DND-41 (cell line): ENCODE data around the gene TXNL4B.

ENCODE experiments used
- ATAC-seq: fragments of 200-7000 bp; cut with Tn5 transposase; 3 replicates; pipeline ENCODE4 v1.9.1; 2021; ENCODE audit warnings: low read depth; ENCODE audit not compliant: insufficient read depth
- DNase-seq: peaks from one replicate; pipeline ENCODE4 v3.0.0-alpha.2; 2020
- H2AFZ ChIP-seq: 2 replicates; pipeline ENCODE4 v1.6.0; 2012; ENCODE audit warnings: low read depth, low read length
- H3K27ac ChIP-seq: 2 replicates; pipeline ENCODE4 v1.5.1; 2012; ENCODE audit warnings: low read length, inconsistent platforms
- H3K27me3 ChIP-seq: fragments of 200-600 bp; sonication (generic); 2 replicates; pipeline ENCODE4 v1.6.0; 2012; ENCODE audit warnings: low read length, mild to moderate bottlenecking, inconsistent platforms; ENCODE audit not compliant: insufficient read depth, poor library complexity
- H3K36me3 ChIP-seq: 2 replicates; pipeline ENCODE4 v1.5.1; 2012; ENCODE audit warnings: low read length, inconsistent platforms; ENCODE audit not compliant: insufficient read depth
- H3K4me1 ChIP-seq: 2 replicates; pipeline ENCODE4 v1.5.1; 2012; ENCODE audit warnings: mild to moderate bottlenecking, low read length; ENCODE audit not compliant: insufficient read depth
- H3K4me2 ChIP-seq: 2 replicates; pipeline ENCODE4 v1.6.0; 2012; ENCODE audit warnings: mild to moderate bottlenecking, moderate library complexity, low read length, inconsistent platforms; ENCODE audit not compliant: insufficient read depth
- H3K4me3 ChIP-seq, 2 experiments: fragments of 200-600 bp in 1 of 2; shearing (Covaris generic) in 1 of 2; 2 replicates each; pipeline ENCODE4 v1.5.1; 2012 to 2016; ENCODE audit warnings: inconsistent platforms in 2 of 2, low read length in 2 of 2, mild to moderate bottlenecking in 2 of 2, low read depth in 1 of 2, moderate library complexity in 1 of 2
- H3K79me2 ChIP-seq: 2 replicates; pipeline ENCODE4 v1.6.0; 2012; ENCODE audit warnings: low read length, inconsistent platforms; ENCODE audit not compliant: insufficient read depth
- H3K9ac ChIP-seq: 2 replicates; pipeline ENCODE4 v1.6.0; 2012; ENCODE audit warnings: low read depth, mild to moderate bottlenecking, inconsistent platforms, low read length, moderate library complexity
- H3K9me3 ChIP-seq: 2 replicates; pipeline ENCODE4 v1.5.1; 2012; ENCODE audit warnings: low read length, moderate library complexity, mild to moderate bottlenecking, inconsistent platforms; ENCODE audit not compliant: insufficient read depth, severe bottlenecking
- H4K20me1 ChIP-seq: 2 replicates; pipeline ENCODE4 v1.6.0; 2012; ENCODE audit warnings: low read length; ENCODE audit not compliant: insufficient read depth
- CTCF ChIP-seq: IDR thresholded peaks from 2 replicates; pipeline ENCODE4 v1.5.1; 2012; ENCODE audit warnings: borderline replicate concordance, low read length, moderate library complexity, mild to moderate bottlenecking; ENCODE audit not compliant: poor library complexity, severe bottlenecking; ENCODE audit errors: extremely low read depth
- EZH2 ChIP-seq: IDR thresholded peaks from 3 replicates; pipeline ENCODE4 v1.6.1; 2012; ENCODE audit warnings: borderline replicate concordance, low read depth, mild to moderate bottlenecking, moderate library complexity, low read length, inconsistent platforms; ENCODE audit not compliant: severe bottlenecking

Gene TXNL4B

DNA sequence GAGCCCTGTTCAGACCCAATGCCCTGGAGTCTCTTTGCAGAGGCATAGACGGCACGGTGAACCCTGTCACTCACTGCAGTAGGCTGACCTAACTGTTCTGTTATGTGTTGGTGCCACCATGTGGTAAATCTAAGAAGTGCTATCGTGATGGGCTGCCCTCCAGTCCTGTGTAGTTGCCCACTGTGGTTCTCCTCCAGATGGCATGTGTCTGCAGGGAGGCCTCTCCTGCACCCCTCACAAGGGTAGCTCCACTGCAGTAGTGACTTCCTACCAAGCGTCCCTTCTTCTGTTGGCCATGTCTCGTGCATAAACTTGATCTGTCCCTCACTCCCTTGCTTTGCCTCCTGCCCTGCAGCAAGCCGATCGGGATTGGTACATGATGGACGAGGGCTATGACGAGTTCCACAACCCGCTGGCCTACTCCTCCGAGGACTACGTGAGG lies 6.0 kb upstream of the TXNL4B start:
- H3K36me3 ChIP-seq: peaks cover 86% of the 10 kb centered on the region
- H3K9ac ChIP-seq: no peak overlapping the region
- H2AFZ ChIP-seq: no peak overlapping the region
- peaks cover 27% of the 10 kb centered on the region for H3K79me2 ChIP-seq
- H3K27ac ChIP-seq: no peak overlapping the region
- ATAC-seq: peak; percentile 97
- no peaks in the 10 kb centered on the region for H3K27me3 ChIP-seq
- no peaks in the 10 kb centered on the region for H3K9me3 ChIP-seq
- H3K4me1 ChIP-seq: peaks cover 23% of the 10 kb centered on the region
- H3K4me2 ChIP-seq: no peak overlapping the region
- DNase-seq: peak; percentile 64
- TF ChIP-seq EZH2 (no peak), CTCF (peak; percentile 77)
- peaks cover 10% of the 10 kb centered on the region; the same call in 1 of the 2 replicates for H4K20me1 ChIP-seq
- H3K4me3 ChIP-seq: no peak overlapping the region

DNA sequence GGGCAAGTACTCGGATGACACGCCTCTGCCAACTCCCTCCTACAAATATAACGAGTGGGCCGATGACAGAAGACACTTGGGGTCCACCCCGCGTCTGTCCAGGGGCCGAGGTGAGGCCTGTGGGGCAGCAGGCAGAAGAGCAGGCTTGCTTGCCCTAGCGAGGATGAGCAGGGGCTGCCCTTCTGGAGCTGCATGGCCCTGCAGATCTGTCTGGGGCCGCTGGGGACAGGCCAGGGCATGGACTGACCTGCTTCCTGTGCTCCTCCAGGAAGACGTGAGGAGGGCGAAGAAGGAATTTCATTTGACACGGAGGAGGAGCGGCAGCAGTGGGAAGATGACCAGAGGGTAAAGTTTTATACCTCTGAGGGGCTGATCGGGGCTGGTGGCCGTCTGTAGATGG lies 5.5 kb upstream of the TXNL4B start:
- Histone ChIP-seq H3K4me3 (no peak overlapping the region), H3K27me3 (no peaks in the 10 kb centered on the region), H3K9ac (no peak overlapping the region), H3K9me3 (no peaks in the 10 kb centered on the region), H3K4me2 (no peak overlapping the region), H3K4me1 (peaks cover 24% of the 10 kb centered on the region), H2AFZ (no peak overlapping the region), H3K27ac (no peak overlapping the region), H3K79me2 (peaks cover 31% of the 10 kb centered on the region), H3K36me3 (peaks cover 84% of the 10 kb centered on the region), H4K20me1 (peaks cover 9% of the 10 kb centered on the region; the same call in 1 of the 2 replicates)
- no peak for TF ChIP-seq EZH2
- TF ChIP-seq CTCF: no peak
- DNase-seq: no peak
- no peak for ATAC-seq

- peaks cover 71% of the 10 kb centered on the region for H3K79me2 ChIP-seq
Observed at GRCh38 chr16:72094266-72094610, 818 bp upstream of the TXNL4B start.

More at GRCh38 chr16:72094266-72094610, 818 bp upstream of the TXNL4B start:
- no peak for TF ChIP-seq CTCF
- Histone ChIP-seq H3K4me1 (peaks cover 46% of the 10 kb centered on the region), H2AFZ (peak overlapping the region; percentile 86), H3K36me3 (peaks cover 55% of the 10 kb centered on the region), H3K9ac (peak overlapping the region; percentile 77), H3K4me3 (peak overlapping the region; percentile 83 to 86), H3K27me3 (no peaks in the 10 kb centered on the region), H3K27ac (peak overlapping the region; percentile 84), H3K9me3 (no peaks in the 10 kb centered on the region), H4K20me1 (peaks cover 11% of the 10 kb centered on the region; the same call in 1 of the 2 replicates), H3K4me2 (peak overlapping the region; percentile 89)
- DNase-seq: peak; percentile 33
- ATAC-seq: peak; percentile 1; the same call in 2 of the 3 replicates
